ENCODE measurements around the gene KIF22.

DNA sequence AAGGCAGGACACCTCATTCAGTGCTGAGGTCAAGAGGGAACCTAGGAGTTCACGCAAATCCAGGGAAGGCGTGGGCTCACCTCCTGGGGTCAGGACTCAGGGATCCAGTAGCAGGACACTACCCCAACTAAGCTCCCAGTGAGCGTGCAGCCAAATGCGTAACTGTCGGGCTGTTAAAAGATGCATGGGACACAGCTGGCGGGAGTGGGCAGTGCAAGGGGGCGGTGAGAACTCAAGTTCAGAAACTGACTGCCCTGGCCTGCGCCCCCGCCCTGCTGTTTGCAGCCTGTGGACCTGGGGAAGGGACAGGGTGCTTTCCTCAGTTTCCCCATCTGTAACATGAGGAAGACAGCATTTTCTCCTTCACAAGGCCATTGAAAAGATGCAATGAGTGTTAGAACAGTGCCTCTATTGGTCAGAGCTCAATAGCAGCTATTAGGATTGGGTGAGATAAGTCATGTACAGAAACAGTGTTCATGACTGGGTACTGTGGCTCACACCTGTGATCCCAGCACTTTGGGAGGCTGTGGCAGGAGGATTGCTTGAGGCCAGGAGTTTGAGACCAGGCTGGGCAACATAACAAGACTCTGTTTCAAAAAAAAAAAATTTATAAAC is 52.3 kb downstream of the KIF22 start:
- TF ChIP-seq CTCF (IDR thresholded peaks at IDR 0.05) (no peak), EP300 (IDR thresholded peaks at IDR 0.05) (no peak), JUN (IDR thresholded peaks at IDR 0.05) (no peak)
- TF ChIP-seq, protein P1, sequence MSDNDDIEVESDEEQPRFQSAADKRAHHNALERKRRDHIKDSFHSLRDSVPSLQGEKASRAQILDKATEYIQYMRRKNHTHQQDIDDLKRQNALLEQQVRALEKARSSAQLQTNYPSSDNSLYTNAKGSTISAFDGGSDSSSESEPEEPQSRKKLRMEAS (IDR thresholded peaks at IDR 0.05), result no peak
